DLD1 (cell line): ENCODE results near the gene CLDND2.

ENCODE experiments used
- in situ Hi-C: cut with HindIII; loops from 2 replicates; pipeline ENCODE4 v1.10.0; 2017; ENCODE audit warnings: low sequenced_read_pairs

CLDND2 gene

GRCh38 chr19:51333836-51334460 is 34.9 kb downstream of the CLDND2 start:
- in situ Hi-C loops: no loop called here

GRCh38 chr19:51331716-51332115 is 37.1 kb downstream of the CLDND2 start:
- in situ Hi-C loops: no loop called here

- in situ Hi-C loops: no loop called here
These were observed 37.6 kb downstream of the CLDND2 start for GRCh38 chr19:51331193-51331592.

- in situ Hi-C loops: no loop called here
These were observed 38.4 kb downstream of the CLDND2 start for GRCh38 chr19:51330366-51330765.

- in situ Hi-C loops: no loop called here
These were observed 39.4 kb downstream of the CLDND2 start for GRCh38 chr19:51329411-51329810.

- in situ Hi-C loops: no loop called here
These were observed 41.5 kb downstream of the CLDND2 start for GRCh38 chr19:51327066-51328001.

GRCh38 chr19:51326216-51327065 is 42.4 kb downstream of the CLDND2 start:
- in situ Hi-C loops: no loop called here

- in situ Hi-C loops: no loop called here
These were observed 43.4 kb downstream of the CLDND2 start for GRCh38 chr19:51325161-51325976.

- in situ Hi-C loops: no loop called here
These were observed 44.7 kb downstream of the CLDND2 start for GRCh38 chr19:51324167-51324481.

- in situ Hi-C loops: no loop called here
These were observed 45.2 kb downstream of the CLDND2 start for GRCh38 chr19:51323481-51324166.

GRCh38 chr19:51321799-51322198 is 47.0 kb downstream of the CLDND2 start:
- in situ Hi-C loops: no loop called here

- in situ Hi-C loops: no loop called here
These were observed 48.5 kb downstream of the CLDND2 start for GRCh38 chr19:51320280-51320657.

GRCh38 chr19:51319649-51320279 is 49.0 kb downstream of the CLDND2 start:
- in situ Hi-C loops: no loop called here

GRCh38 chr19:51318687-51319648 is 49.8 kb downstream of the CLDND2 start:
- in situ Hi-C loops: no loop called here

- in situ Hi-C loops: no loop called here
These were observed 50.8 kb downstream of the CLDND2 start for GRCh38 chr19:51317968-51318367.

- in situ Hi-C loops: no loop called here
These were observed 51.4 kb downstream of the CLDND2 start for GRCh38 chr19:51317376-51317775.
